ENCODE data around the gene CTNND2. TPM values are rescaled to one million over a fixed set of nuclear protein-coding genes. Genes with fewer than 3 reads are reported as not detected.

Gene CTNND2
- total RNA-seq, 1 donor from 2014 or later = 5.4 TPM

DNA sequence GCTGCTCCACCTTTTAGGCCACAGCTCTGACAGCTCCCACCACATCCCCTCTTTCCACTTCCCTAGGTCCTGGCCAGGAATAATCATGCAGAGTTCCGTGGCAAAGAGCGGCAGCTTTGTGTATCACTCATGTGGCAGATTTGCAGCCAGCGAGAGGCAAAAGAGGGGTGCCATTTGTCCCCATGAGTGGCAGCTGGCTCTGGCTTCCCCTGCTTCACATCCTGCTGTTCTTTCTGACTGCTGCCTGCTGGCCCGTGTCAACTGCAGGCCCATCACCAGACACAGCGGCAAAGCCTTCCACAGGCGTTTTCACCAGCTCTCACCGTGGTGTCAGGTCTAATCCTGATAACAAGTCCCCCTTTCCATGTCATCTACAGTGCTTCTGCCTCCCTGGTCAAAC is 712.6 kb downstream of the CTNND2 start:
- intact Hi-C loops (cut with micrococcal nuclease) = no loop called here
- ATAC-seq = no peak

DNA sequence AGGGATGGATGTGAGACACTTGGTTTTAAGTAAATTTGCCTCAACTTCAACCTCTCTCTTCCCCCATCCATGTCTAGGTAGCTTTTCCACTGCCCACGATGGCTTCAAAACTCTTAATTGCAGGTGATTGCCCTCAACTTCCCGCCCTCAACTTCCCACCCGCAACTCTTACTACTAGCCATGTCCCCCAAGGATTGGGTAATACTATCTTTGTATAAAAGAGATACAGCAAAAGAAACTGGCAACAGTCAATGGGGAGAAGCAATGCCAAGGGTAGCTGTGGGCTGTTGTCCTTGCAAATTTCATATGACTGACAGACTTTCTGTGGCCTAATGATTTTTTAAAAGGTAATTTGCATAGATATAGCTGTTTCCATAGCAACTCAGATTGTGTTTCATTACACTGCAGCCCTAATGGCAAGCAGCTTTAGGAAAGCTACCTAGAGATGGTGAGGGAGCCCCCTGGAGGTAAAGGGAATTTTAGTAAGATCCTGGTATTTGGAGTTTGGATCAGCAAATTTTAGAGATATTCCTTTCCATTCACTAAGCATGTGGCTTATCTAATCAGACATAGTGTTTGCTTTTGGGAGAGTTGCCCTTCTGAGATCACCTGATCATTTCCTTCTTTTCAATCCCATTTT is 721.7 kb downstream of the CTNND2 start:
- intact Hi-C loops (cut with micrococcal nuclease) = no loop called here
- no peak for DNase-seq
- peak; percentile 44 for ATAC-seq

More for the DNA sequence above, 712.6 kb downstream of the CTNND2 start:
- no peak for DNase-seq

DNA sequence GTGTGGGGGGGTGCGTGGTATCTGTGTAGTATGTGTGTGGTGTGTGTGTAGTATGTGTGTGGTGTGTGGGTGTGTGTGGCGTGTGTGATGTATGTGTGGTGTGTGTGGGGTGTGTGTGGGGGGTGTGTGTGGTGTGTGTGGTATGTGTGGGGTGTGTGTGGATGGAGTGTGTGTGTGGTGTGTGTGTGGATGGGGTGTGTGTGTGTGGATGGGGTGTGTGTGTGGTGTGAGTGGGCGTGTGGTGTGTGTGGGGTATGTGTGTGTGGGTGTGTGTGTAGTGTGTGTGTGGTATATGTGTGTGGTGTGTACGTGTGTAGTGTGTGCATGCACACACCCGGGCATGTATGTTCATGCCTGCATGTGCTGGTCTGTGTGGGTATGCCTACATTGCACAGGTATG is 722.3 kb downstream of the CTNND2 start:
- intact Hi-C loops (cut with micrococcal nuclease) = no loop called here
- DNase-seq (no peak), ATAC-seq (no peak)

DNA sequence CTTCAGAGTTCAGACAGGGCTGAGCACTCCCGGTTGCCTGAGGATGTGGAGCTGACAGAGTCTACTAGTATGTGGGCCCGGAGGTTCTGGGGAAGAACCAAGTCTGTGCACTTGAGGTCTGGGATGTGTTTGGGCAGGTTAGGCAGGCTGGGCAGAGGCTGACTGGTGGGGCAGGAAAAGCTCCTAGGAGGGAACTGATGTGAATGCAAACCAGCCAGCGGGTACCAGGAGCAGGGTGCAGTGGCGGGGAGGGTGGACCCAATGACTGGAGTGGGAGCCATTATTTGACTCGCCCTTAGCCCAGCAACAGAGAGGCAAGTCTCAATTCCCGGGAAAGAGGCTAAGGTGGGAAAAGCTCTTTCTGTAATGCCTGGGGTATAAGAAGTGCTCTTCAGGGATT is 723.4 kb downstream of the CTNND2 start:
- intact Hi-C loops (cut with micrococcal nuclease) = no loop called here
- ATAC-seq (no peak), DNase-seq (no peak)

DNA sequence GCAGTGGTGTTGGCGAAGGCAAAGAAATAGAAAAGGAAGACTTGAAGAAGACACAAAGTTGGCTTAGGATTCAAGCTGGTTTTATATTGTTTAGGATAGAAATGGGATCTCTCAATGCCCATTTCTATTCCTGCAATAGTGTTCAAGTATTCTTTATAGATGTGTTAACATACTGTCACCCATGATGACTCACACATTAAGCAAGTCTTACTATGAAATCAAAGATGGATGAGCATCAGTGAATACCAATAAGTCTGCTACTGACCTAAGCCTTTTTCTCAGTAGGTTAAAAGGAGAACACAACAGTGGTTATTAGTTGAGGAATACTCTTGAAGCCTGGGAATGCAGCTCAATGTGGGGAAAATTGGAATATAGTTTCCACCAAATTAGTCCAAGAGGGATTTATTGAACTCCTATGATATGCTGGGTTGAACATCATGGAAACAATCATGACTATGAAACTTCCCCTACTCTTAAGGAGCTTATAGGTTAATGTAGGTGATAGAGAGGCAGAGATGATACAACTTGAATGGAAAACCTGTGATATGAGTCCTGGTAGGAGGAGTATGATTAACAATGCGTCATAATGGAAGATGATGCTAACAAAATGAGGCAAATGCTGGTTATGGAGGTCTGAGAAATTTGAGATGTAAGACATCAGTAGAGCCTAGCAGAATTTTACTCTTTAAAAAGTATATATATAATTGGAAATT is 726.1 kb downstream of the CTNND2 start:
- intact Hi-C loops (cut with micrococcal nuclease) = no loop called here
- DNase-seq = no peak
- no peak for ATAC-seq

DNA sequence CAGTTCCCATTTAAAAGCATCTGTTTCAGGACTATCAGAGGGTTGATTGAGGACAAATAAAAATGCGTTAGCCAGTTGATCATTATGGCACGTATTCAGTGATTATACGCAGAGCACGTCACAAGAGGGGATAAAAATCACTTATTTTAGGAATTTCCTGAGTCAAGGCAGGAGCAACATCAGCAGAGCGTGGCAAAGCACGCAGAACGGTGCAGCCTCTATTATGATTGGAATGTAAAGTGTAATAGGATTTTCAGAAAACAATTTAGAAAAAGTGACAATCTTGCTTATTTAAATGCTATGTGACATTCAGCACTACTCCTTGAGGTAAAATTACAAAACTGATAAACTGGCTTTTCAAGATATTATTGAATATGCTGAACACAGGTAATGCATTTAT is 729.7 kb downstream of the CTNND2 start:
- ATAC-seq (no peak), DNase-seq (no peak)
- intact Hi-C loops (cut with micrococcal nuclease) = no loop called here

DNA sequence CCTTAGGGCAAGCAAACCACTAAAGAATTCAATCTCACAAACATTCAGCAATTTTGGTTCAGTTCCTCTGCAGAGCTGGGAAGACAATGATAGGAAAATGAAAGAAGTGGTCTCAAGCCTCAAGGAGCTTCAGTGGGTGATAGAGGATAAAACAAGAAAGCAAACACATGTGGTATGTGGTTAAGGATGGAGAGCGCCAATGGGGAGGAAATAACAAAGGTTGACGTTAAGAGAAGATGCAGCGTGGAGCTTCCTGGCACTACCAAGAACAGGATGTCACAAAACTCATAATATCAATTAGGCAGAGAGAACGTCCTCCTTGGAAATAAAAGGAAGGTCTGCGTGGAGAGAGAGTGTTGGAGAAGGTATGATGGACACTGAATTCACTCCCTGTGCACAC is 731.8 kb downstream of the CTNND2 start:
- DNase-seq (no peak), ATAC-seq (no peak)
- intact Hi-C loops (cut with micrococcal nuclease) = no loop called here

DNA sequence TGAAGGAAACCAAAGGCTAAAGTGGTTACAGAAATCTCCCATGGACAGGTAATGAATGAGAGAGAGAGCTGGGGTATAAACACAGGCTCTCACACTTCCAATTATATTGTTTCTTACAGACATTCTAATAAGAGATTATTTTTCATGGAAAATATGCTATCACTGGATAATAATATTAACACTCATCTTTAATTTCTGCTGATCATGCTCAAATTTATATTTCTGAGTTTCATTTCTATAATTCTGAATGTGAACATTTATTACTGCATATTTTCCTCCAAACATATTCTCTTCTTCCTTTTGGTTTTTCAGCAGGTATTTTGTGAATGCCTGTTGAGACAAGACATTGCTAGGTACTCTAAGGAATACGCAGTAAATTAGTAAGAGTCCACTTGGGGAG is 733.0 kb downstream of the CTNND2 start:
- ATAC-seq (no peak), DNase-seq (no peak)
- intact Hi-C loops (cut with micrococcal nuclease) = no loop called here

DNA sequence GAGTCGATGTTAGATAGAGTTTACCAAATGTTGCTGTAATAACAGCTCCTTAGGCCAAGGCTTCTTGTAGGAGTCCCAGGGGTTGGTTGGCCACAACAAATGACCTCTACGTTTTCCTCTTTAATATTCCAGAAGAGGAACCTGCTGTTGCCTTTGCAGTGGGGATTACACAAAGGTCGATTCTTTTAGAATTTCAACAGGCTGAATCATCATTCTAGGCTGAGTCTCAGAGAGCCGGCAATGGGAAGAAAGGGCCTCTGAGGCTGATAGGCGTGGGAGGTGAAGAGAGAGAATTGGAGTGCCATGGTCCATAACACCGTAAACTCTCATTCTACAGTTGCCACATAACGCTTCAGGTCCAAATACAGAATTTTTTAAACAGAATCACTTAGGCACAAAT is 737.3 kb downstream of the CTNND2 start:
- intact Hi-C loops (cut with micrococcal nuclease) = no loop called here
- DNase-seq (no peak), ATAC-seq (no peak)

DNA sequence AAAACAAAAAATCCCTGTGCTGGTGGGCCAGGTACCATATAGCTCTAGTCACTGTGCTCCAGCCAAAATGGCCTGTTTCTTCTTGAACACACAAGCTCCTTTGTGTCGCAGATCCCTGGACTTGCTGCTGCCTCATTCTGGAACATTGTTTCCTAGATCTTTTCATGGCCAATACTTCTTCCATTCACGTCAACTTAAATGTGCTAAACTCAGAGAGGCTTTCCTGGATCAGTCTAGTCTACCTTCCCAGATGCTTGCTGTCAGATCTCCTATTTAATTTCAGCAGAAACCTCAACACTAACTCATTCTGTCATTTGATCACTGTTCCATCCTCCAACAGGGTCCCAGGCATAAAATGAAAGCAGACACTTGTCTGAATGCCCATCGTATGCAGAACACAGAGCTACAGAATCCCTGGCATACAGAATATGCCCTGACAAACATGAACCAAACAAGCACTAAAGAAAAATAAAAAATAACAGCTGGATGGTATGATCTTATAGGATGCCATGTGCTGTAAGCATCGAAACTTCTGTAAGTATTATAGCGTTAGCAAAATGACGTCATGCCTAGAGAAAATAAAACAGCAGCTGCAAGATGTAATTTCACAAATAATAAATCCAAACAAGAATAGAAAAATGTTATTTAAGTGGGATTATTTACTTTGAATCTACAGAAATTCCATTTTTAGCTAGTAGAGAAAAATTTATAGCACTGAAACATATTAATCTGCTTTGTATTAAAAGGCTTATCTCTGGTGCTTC is 739.5 kb downstream of the CTNND2 start:
- intact Hi-C loops (cut with micrococcal nuclease) = no loop called here
- no peak for ATAC-seq
- DNase-seq = no peak

DNA sequence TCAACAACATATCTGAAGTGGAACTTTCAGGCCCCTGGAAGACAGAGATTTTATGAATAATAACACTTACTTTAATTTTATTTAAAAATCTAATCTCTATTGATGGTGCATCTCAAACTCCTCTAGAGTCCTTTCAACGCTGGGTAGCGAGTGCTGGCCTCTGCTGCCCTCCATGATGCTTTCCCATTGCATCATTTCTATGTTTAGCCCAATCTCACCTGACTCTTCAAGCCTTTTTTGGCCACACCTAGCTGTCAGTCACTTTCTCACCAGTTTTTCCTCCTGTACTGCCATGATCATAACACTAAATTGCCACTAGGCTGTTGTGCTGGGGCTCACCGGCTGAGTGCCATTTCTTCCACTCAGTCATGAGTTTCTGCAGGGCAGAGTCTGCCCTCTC is 747.1 kb downstream of the CTNND2 start:
- peak; percentile 66 for ATAC-seq
- intact Hi-C loops (cut with micrococcal nuclease) = no loop called here
- DNase-seq = no peak

DNA sequence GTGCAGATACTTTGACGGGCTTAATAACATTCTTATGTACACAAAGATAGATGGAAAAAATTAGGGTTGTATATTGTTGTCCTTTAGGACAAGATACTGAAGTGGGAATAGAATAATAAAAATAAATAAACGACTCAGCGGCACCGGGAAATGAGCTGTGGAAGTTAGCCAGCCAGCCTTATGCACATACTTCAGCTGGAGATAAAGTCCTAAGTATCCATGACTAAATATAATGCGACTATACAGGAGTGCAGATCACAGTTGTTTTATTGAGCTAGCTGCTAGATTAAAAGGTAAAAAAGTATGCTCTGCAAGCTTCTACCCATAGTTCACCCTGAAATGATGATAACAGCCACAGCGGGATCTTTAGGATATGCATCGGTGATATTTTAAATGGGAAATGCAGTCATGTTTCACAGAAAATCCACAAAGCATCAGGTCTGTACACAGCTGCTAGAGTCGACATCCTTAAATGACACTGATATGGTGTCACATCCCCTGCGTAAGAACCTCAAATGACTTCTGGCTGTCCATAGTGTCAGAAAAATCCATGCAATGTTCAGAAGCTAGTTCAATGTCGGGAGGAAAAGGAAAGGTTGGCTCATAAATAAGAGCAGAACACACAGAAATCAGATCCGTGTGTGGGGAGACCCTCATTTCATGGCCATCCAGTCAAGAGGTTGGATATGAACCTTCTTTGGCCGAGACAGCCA is 750.4 kb downstream of the CTNND2 start:
- ATAC-seq (peak; percentile 86), DNase-seq (no peak)
- intact Hi-C loops (cut with micrococcal nuclease) = no loop called here

DNA sequence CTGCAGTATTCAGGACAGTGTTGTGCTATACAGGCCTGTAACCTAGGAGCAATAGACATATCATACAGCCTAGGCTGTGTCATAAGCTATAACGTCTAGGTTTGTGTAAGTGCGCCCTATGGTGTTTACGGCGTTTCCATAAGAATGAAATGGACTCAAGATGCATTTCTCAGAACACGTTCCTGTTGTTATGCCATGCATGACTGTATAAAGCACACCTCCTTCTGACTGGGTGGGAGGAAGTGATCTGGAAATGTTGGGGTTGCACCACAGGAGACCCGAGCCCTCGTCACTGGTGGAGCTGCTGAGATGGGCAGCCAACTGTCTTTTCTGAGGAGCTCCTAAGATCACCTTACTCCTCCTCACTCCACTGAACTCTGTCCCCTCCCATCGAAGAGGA is 751.9 kb downstream of the CTNND2 start:
- ATAC-seq (no peak), DNase-seq (no peak)
- intact Hi-C loops (cut with micrococcal nuclease) = no loop called here

DNA sequence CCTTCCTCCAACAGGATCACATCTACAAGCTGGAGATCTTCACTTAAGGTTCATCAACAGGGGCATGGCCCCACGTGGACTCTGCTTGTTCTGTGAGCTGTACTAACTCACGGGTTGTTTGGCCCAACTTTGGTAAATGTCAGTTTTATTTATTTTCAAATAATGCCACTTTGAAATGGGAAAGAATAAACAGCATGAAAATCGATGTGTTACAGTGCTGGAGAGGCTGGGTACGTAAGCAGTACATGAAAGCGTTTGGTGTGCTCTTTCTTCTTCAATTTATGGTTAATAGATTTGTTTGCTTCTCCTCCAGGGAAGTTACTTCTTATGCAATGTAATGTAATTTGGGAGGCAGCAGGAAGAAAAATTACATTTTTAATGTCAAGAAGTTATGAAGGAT is 753.3 kb downstream of the CTNND2 start:
- no peak for ATAC-seq
- DNase-seq = no peak

DNA sequence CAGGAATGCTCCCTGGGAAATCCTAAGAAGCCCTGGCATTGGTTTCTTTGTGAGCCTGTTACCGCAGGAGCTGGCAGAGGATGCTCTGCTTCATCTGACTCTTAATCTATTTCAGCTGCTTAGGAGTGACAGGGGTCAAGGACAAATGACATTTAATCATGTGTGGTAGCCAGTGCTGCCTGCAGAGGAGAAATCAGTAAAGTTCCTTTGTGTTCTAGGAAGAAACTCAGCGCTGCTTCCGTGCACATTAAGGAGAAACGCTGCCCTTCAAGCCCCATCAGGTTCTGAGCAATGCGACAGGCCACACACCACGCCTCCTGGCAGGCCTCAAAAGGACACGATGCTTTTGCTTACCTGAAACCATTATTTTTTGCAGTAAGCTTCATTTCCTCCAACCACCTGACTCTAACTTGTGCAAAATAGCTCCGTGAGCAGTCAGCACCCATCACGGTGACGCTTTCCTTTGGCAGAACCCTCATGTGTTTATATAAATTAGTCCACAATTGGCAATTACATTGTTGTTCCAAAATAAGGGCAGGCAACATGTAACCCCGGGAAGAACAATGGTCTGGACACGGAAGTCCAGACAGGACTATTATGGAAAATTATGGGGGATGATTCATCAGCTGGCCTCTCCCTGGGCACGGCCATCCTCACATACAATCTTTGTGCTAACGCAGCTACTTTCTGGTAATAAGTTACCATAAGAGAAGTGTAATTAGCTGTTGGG is 755.3 kb downstream of the CTNND2 start:
- DNase-seq (no peak), ATAC-seq (no peak)
- intact Hi-C loops (cut with micrococcal nuclease) = no loop called here

More for the DNA sequence above, 753.3 kb downstream of the CTNND2 start:
- intact Hi-C loops (cut with micrococcal nuclease) = no loop called here

DNA sequence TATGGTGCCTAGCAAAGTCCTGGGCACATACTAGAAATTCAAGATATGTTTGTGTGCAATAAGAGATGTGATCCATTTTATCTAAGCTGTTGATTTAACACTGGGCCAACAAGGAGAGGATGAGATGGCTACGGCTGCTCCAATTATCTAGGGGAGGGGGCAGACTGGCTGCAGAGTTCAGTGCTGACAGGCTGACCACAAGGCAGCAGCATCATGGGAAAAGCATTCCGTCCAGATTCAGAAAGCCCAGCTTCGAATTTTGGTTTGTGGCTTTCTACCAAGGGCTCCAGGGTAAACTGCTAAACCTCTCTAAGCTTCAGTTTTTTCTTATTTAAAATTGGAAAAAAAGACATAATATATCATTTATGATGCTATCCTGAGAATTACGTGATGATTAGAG is 758.1 kb downstream of the CTNND2 start:
- intact Hi-C loops (cut with micrococcal nuclease) = no loop called here
- DNase-seq (no peak), ATAC-seq (no peak)

DNA sequence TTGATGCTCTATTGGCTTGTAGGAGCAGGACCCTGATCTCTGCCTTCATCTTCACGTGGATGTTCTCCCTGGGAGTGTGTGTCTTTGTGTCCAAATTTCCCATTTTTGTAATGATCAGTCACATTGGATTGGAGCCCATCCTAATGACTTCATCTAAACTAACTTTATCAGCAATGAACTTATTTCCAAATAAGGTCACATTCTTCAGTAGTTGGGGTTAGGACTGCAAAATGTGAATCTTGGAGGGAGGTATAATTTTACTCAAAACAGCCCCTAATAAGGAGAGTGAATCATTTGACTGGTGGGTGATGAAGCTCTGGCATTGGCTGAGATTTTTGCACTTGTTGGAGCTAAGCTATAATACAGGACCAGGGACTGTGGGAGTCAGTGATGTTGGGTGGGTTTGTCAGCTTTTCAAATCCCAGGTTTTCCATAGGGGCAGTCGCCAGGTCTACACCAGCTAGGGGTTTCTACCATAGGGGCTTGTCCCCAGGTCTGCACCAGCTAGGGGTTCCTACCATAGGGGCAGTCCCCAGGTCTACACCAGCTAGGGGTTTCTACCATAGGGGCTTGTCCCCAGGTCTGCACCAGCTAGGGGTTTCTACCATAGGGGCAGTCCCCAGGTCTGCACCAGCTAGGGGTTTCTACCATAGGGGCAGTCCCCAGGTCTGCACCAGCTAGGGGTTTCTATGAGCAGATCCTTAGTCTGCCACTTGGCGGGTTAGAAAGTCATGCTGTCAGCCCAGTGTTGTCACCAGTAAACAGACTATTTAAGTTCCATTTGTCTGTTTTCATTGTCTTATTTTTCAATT is 760.6 kb downstream of the CTNND2 start:
- no peak for DNase-seq
- no peak for ATAC-seq
- intact Hi-C loops (cut with micrococcal nuclease) = no loop called here

DNA sequence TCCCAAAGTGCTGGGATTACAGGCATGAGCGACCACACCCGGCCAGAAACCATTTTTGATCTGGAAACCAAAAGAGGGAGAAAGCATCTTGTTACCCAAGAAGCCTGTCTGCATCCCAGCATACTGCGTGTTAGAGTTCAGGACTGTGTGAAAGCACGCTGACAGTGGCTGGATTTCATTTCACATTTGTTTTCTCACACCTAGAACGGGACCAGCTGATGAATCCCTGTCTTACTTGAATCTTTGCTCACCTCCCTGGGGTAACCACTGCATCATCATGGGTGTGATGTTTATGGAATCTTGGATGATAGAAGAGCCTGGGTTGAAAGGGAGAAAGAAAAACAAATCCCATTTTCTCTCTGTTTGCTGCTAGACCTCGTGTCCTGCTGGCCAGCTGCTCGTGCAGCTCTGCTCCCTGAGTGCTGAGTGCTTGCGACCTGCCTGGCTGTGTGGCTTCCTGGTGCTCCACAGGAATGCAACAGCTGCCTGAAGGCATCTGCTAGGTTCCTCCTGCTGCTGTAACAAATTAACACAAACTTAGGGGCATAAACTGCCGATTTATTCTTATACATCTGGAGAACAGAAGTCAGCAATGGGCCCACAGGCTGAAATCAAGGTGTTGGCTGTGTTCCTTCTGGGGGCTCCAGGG is 764.9 kb downstream of the CTNND2 start:
- no peak for ATAC-seq
- no peak for DNase-seq
- intact Hi-C loops (cut with micrococcal nuclease) = no loop called here

Measured in left ventricle myocardium superior (tissue), 1 donor.